ENCODE results near the gene IL1RAPL1.

IL1RAPL1 gene

DNA sequence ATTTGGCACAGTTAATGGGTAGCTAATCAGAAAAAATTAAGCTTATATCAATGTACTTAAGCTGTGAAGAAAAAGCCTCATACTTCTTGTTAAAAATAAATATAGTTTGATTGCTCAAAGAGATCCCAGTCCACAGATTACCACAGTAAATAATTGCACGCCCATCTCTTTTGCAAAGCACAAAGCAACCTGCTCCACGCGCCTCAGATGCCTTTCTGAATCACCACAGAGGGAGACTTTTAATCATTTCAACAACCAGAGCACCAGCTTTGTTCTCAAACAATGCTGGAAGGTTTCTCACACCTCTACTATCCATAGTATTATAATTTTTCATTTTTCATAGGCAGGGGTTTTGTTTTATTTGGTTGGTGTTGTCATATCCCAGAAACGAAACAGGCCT, 1289.5 kb downstream of the IL1RAPL1 start:
- H3K27ac ChIP-seq = no peak overlapping the region
- TF ChIP-seq, protein P1, sequence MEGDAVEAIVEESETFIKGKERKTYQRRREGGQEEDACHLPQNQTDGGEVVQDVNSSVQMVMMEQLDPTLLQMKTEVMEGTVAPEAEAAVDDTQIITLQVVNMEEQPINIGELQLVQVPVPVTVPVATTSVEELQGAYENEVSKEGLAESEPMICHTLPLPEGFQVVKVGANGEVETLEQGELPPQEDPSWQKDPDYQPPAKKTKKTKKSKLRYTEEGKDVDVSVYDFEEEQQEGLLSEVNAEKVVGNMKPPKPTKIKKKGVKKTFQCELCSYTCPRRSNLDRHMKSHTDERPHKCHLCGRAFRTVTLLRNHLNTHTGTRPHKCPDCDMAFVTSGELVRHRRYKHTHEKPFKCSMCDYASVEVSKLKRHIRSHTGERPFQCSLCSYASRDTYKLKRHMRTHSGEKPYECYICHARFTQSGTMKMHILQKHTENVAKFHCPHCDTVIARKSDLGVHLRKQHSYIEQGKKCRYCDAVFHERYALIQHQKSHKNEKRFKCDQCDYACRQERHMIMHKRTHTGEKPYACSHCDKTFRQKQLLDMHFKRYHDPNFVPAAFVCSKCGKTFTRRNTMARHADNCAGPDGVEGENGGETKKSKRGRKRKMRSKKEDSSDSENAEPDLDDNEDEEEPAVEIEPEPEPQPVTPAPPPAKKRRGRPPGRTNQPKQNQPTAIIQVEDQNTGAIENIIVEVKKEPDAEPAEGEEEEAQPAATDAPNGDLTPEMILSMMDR (IDR thresholded peaks at IDR 0.05) = no peak
- TF ChIP-seq ZFX (IDR thresholded peaks at IDR 0.05; ENCODE audit: borderline replicate concordance) = no peak

DNA sequence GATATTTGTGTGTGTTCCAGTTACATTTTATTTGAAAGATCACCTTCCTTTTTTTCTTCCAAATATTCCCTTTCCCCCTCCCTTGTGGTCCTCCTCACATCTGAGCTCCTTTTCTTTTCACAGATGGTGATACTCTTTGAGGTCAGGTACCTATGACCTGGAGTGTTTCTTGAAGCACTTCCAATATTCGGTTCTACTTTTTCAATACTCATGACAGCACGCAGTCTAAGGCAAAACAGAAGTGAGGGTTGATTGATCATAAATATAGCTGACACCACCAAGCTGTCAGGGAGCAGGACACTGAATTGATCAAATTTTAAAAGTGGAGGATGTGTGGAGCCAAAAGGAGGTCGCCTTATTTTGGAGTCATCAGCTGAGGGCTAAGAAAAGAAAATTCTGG, 1293.7 kb downstream of the IL1RAPL1 start:
- TF ChIP-seq, protein P1 (IDR thresholded peaks at IDR 0.05) = no peak
- TF ChIP-seq ZFX (IDR thresholded peaks at IDR 0.05; ENCODE audit: borderline replicate concordance) = no peak
- no peak overlapping the region for H3K27ac ChIP-seq

DNA sequence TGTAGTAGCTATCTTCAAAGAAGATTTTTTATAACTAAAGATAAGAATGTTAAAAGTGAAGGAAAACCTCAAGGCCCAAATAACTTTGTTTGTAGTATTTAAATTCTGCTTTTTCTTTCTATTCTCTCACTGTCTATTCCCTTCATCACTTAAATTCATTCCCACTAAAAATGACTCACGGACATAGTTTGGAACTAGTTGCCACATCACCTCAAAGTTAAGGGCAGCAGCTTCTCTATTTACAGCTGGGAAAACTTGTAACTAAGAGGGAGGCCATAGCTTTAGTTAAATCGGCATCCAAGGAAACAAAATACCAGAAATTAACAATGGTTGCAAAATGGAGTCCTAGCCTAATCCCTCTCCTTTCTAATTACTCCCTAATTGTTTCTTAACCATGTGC, 1302.8 kb downstream of the IL1RAPL1 start:
- TF ChIP-seq ZFX (IDR thresholded peaks at IDR 0.05; ENCODE audit: borderline replicate concordance) = no peak
- TF ChIP-seq, protein P1 (IDR thresholded peaks at IDR 0.05) = no peak
- H3K27ac ChIP-seq = no peak overlapping the region

DNA sequence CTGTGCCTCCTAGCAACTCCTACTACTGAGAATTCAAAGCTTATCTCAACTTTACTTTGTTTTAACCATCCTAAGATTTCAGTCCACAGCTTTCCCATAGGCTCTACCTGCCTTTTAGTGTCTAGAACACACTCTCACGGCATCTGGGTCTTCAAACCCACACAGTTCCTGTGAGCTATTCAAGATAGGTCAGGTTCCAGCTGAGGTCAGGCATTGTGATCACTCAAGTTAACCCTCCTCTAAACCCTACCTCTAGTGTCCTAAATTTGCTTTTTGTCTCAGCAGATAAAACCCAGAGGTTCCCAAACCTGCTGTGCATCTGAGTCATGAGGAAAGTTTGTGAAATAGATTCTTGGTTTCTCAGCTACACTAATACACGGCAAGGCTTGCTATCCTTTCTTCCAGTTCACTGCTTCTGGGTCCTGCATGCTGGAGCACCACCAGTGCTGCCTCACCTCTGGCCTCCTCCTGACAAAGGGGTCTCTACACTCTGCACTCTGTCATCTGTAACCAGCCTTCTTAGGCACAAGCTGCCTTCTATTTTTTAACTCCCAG, 1303.5 kb downstream of the IL1RAPL1 start:
- TF ChIP-seq, protein P1 (IDR thresholded peaks at IDR 0.05) = no peak
- TF ChIP-seq ZFX (IDR thresholded peaks at IDR 0.05; ENCODE audit: borderline replicate concordance) = no peak
- H3K27ac ChIP-seq = no peak overlapping the region

DNA sequence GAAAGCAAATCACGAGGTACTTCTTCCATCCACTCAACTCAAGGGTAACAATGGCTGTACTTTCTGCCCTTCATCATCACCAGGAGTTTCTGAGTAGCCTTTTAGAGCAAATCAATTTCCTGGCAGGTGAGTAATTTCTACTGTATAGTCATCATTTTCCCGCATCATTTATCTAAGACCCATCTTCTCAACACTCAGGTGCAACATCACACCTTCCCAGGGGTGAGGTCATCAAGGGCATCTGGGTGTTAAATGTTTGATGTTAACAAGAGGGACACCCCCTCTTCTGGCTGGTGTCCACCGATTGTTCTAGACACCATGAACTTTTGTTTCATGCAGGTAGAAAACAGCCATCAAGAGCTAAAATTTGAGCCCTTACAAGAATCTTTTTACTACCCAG, 1314.8 kb downstream of the IL1RAPL1 start:
- TF ChIP-seq, protein P1 (IDR thresholded peaks at IDR 0.05) = no peak
- TF ChIP-seq ZFX (IDR thresholded peaks at IDR 0.05; ENCODE audit: borderline replicate concordance) = no peak
- H3K27ac ChIP-seq = no peak overlapping the region

DNA sequence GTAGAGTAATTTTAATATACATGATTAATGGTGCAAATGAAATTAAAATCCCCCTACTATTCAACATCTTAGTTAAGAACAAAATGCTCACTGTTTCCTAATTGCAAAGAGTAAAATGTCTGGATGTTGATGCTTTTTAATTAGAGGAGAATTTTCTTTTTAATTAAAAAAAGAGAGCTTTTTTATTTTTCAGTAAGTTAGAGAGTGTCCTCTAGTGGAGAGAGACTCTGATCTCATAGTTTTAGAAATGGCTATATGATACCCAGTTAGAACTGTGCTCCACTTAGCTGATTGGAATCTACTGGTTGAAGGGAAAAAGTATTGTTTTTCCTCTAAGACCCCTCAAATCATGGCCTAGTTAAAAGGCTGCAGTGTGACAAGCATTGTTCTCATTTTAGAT, 1316.1 kb downstream of the IL1RAPL1 start:
- TF ChIP-seq ZFX (IDR thresholded peaks at IDR 0.05; ENCODE audit: borderline replicate concordance) = no peak
- TF ChIP-seq, protein P1 (IDR thresholded peaks at IDR 0.05) = peak; percentile 50
- H3K27ac ChIP-seq = no peak overlapping the region

DNA sequence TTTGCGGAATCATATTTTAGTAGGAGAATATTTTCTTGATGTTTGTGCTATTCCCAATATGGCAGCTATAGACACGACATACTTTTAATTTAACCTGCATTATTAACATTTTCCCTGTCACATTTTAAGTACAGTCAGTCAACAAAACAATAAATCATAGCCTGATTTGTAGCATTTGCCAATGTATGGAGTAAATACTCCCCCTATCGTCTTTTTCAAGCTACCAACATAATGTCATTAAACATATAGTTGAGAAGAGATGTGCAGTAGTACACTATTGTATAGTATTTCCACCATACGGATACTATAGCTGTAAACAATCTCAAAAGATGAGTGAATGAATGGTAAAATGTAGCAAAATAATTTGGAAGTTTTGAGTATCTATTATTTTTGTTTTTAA, 1324.4 kb downstream of the IL1RAPL1 start:
- H3K27ac ChIP-seq = peak overlapping the region; percentile 20; the same call in 1 of the 2 replicates
- TF ChIP-seq ZFX (IDR thresholded peaks at IDR 0.05; ENCODE audit: borderline replicate concordance) = no peak
- TF ChIP-seq, protein P1 (IDR thresholded peaks at IDR 0.05) = peak; percentile 24; the same call in 1 of the 2 replicates
